HG02642 (cell line): ENCODE measurements around the gene ULK1.
A peak's percentile ranks its signal among the peaks of the same experiment; 100 is the strongest.
"Not testable (repeated sequence)": the region's sequence is repeated elsewhere in the genome, so short reads cannot be mapped to it uniquely, and the experiment has no call there.

Experiments used
- ATAC-seq: cut with Tn5 transposase; IDR thresholded peaks from one replicate; pipeline ENCODE4 v1.9.1; 2021; ENCODE audit warnings: mild to moderate bottlenecking; ENCODE audit not compliant: unreplicated experiment, poor library complexity

The ULK1 gene

GRCh38 chr12:131938082-131938481, 43.7 kb downstream of the ULK1 start:
- ATAC-seq = no peak

GRCh38 chr12:131939007-131939406, 44.6 kb downstream of the ULK1 start:
- ATAC-seq = no peak

GRCh38 chr12:131940141-131940547, 45.7 kb downstream of the ULK1 start:
- no peak for ATAC-seq

GRCh38 chr12:131941116-131941986, 46.9 kb downstream of the ULK1 start:
- no peak for ATAC-seq

- no peak for ATAC-seq
Measured at GRCh38 chr12:131941987-131942341, 47.5 kb downstream of the ULK1 start.

- ATAC-seq = no peak
Measured at GRCh38 chr12:131942671-131943070, 48.2 kb downstream of the ULK1 start.

- no peak for ATAC-seq
Measured at GRCh38 chr12:131943389-131943788, 49.0 kb downstream of the ULK1 start.

GRCh38 chr12:131943876-131944275, 49.5 kb downstream of the ULK1 start:
- no peak for ATAC-seq

GRCh38 chr12:131944601-131945251, 50.3 kb downstream of the ULK1 start:
- ATAC-seq = no peak

GRCh38 chr12:131946757-131947156, 52.3 kb downstream of the ULK1 start:
- ATAC-seq = no peak

- no peak for ATAC-seq
Measured at GRCh38 chr12:131947482-131948027, 53.1 kb downstream of the ULK1 start.

GRCh38 chr12:131948166-131948712, 53.8 kb downstream of the ULK1 start:
- no peak for ATAC-seq

GRCh38 chr12:131948713-131949430, 54.5 kb downstream of the ULK1 start:
- ATAC-seq = not testable (repeated sequence)

- ATAC-seq = peak; percentile 90
Measured at GRCh38 chr12:131949431-131950181, 55.2 kb downstream of the ULK1 start, which contains the start of gene EP400. Gene EP400 (plus strand): TSS chr12:131949942. CDS start chr12:131960620, 10,678 bp downstream.

GRCh38 chr12:131950182-131950913, 55.9 kb downstream of the ULK1 start:
- peak; percentile 36 for ATAC-seq

- ATAC-seq = not testable (repeated sequence)
Measured at GRCh38 chr12:131953810-131954209, 59.4 kb downstream of the ULK1 start.

GRCh38 chr12:131954460-131954859, 60.0 kb downstream of the ULK1 start:
- not testable (repeated sequence) for ATAC-seq

GRCh38 chr12:131959116-131959515, 64.7 kb downstream of the ULK1 start:
- no peak for ATAC-seq
